Measurements from ENCODE around the gene DAG1. TPM values are rescaled to one million over a fixed set of nuclear protein-coding genes. Genes with fewer than 3 reads are reported as not detected.

DAG1 gene
- total RNA-seq, 3 donors from 2014 or later (not counting 1 experiment from before 2014, with no cell fraction given): 9.6 to 22.4 (median 20.6) TPM

- H3K36me3 ChIP-seq (ENCODE audit: control insufficient read depth, insufficient read depth, low read length): peaks cover 11% of the 10 kb centered on the region
- no peaks in the 10 kb centered on the region for H3K9me3 ChIP-seq (ENCODE audit: control insufficient read depth, insufficient read depth, low read length)
- no peak for DNase-seq
- H3K27ac ChIP-seq (ENCODE audit: low read length): no peak overlapping the region
- ATAC-seq: no peak
- Mint-ChIP-seq H3K4me1 (peaks cover 28 to 38% of the 10 kb centered on the region in 2 donors), H3K27me3 (ENCODE audit: low read depth in 2 of 2) (no peaks in the 10 kb centered on the region), H3K4me3 (no peak overlapping the region), H3K36me3 (no peaks in the 10 kb centered on the region), H3K9me3 (no peaks in the 10 kb centered on the region), H3K27ac (no peak overlapping the region)
- WGBS (ENCODE audit: insufficient coverage): 97% methylated on average over 6 of the region's 6 CpGs
- H3K4me1 ChIP-seq (ENCODE audit: control insufficient read depth, insufficient read depth, low read length): peaks cover 36% of the 10 kb centered on the region
- H3K4me3 ChIP-seq (ENCODE audit: low read length): no peak overlapping the region
- no peaks in the 10 kb centered on the region for H3K27me3 ChIP-seq (ENCODE audit: control insufficient read depth, insufficient read depth, low read length)
- intact Hi-C loops (cut with micrococcal nuclease): no loop called here
- no peak for TF ChIP-seq CTCF (IDR thresholded peaks at IDR 0.05)
Observed at GRCh38 chr3:49424816-49425215, 45.3 kb upstream of the DAG1 start.

GRCh38 chr3:49427586-49427985 is 42.5 kb upstream of the DAG1 start:
- intact Hi-C loops (cut with micrococcal nuclease): no loop called here
- Histone ChIP-seq H3K27ac (ENCODE audit: low read length) (no peak overlapping the region), H3K36me3 (ENCODE audit: control insufficient read depth, insufficient read depth, low read length) (peaks cover 11% of the 10 kb centered on the region), H3K4me3 (ENCODE audit: low read length) (no peak overlapping the region), H3K4me1 (ENCODE audit: control insufficient read depth, insufficient read depth, low read length) (peaks cover 28% of the 10 kb centered on the region), H3K27me3 (ENCODE audit: control insufficient read depth, insufficient read depth, low read length) (no peaks in the 10 kb centered on the region), H3K9me3 (ENCODE audit: control insufficient read depth, insufficient read depth, low read length) (no peaks in the 10 kb centered on the region)
- Mint-ChIP-seq H3K36me3 (no peaks in the 10 kb centered on the region), H3K27ac (no peak overlapping the region), H3K27me3 (ENCODE audit: low read depth in 2 of 2) (no peaks in the 10 kb centered on the region), H3K4me3 (peak overlapping the region; percentile 98), H3K4me1 (peaks cover 18 to 19% of the 10 kb centered on the region in 2 donors), H3K9me3 (no peaks in the 10 kb centered on the region)
- DNase-seq (no peak), ATAC-seq (no peak)
- WGBS (ENCODE audit: insufficient coverage): 100% methylated on average over 1 of the region's 2 CpGs
- no peak for TF ChIP-seq CTCF (IDR thresholded peaks at IDR 0.05)

GRCh38 chr3:49428752-49429080 is 41.4 kb upstream of the DAG1 start:
- peaks cover 11% of the 10 kb centered on the region for H3K36me3 ChIP-seq (ENCODE audit: control insufficient read depth, insufficient read depth, low read length)
- H3K27me3 Mint-ChIP-seq (ENCODE audit: low read depth in 2 of 2): no peaks in the 10 kb centered on the region
- H3K4me3 Mint-ChIP-seq: peak overlapping the region; percentile 98
- no peaks in the 10 kb centered on the region for H3K36me3 Mint-ChIP-seq
- peak overlapping the region; percentile 72 for H3K4me3 ChIP-seq (ENCODE audit: low read length)
- peak overlapping the region; percentile 76 for H3K27ac ChIP-seq (ENCODE audit: low read length)
- H3K27me3 ChIP-seq (ENCODE audit: control insufficient read depth, insufficient read depth, low read length): no peaks in the 10 kb centered on the region
- peak overlapping the region; percentile 91 to 94 for H3K27ac Mint-ChIP-seq
- no peak for TF ChIP-seq CTCF (IDR thresholded peaks at IDR 0.05)
- H3K4me1 ChIP-seq (ENCODE audit: control insufficient read depth, insufficient read depth, low read length): peaks cover 24% of the 10 kb centered on the region
- ATAC-seq (no peak), DNase-seq (no peak)
- H3K4me1 Mint-ChIP-seq: peaks cover 18 to 19% of the 10 kb centered on the region in 2 donors
- no peaks in the 10 kb centered on the region for H3K9me3 ChIP-seq (ENCODE audit: control insufficient read depth, insufficient read depth, low read length)
- 3% methylated on average over 9 of the region's 9 CpGs for WGBS (ENCODE audit: insufficient coverage)
- no peaks in the 10 kb centered on the region for H3K9me3 Mint-ChIP-seq
- intact Hi-C loops (cut with micrococcal nuclease): loop anchor here (1.0 kb wide), 1 partner anchor 16 kb away; the partner anchor contains the start of gene TCTA

GRCh38 chr3:49434731-49435130 is 35.3 kb upstream of the DAG1 start:
- no peak for DNase-seq
- Mint-ChIP-seq H3K36me3 (no peaks in the 10 kb centered on the region), H3K9me3 (no peaks in the 10 kb centered on the region), H3K27me3 (ENCODE audit: low read depth in 2 of 2) (no peaks in the 10 kb centered on the region), H3K4me1 (peaks cover 1 to 2% of the 10 kb centered on the region in 2 donors), H3K4me3 (no peak overlapping the region), H3K27ac (no peak overlapping the region)
- H3K4me1 ChIP-seq (ENCODE audit: control insufficient read depth, insufficient read depth, low read length): peaks cover 5% of the 10 kb centered on the region
- intact Hi-C loops (cut with micrococcal nuclease): no loop called here
- no peak overlapping the region for H3K4me3 ChIP-seq (ENCODE audit: low read length)
- no peak for TF ChIP-seq CTCF (IDR thresholded peaks at IDR 0.05)
- no peak overlapping the region for H3K27ac ChIP-seq (ENCODE audit: low read length)
- no peak for ATAC-seq
- WGBS (ENCODE audit: insufficient coverage): 98% methylated on average over 4 of the region's 5 CpGs
- no peaks in the 10 kb centered on the region for H3K36me3 ChIP-seq (ENCODE audit: control insufficient read depth, insufficient read depth, low read length)
- no peaks in the 10 kb centered on the region for H3K9me3 ChIP-seq (ENCODE audit: control insufficient read depth, insufficient read depth, low read length)
- no peaks in the 10 kb centered on the region for H3K27me3 ChIP-seq (ENCODE audit: control insufficient read depth, insufficient read depth, low read length)
